ENCODE measurements around the gene CD274. TPM values are rescaled to one million over a fixed set of nuclear protein-coding genes. Genes with fewer than 3 reads are reported as not detected.

The CD274 gene
- total RNA-seq, 1 experiment from 2014 or later, result 0.62 TPM

DNA sequence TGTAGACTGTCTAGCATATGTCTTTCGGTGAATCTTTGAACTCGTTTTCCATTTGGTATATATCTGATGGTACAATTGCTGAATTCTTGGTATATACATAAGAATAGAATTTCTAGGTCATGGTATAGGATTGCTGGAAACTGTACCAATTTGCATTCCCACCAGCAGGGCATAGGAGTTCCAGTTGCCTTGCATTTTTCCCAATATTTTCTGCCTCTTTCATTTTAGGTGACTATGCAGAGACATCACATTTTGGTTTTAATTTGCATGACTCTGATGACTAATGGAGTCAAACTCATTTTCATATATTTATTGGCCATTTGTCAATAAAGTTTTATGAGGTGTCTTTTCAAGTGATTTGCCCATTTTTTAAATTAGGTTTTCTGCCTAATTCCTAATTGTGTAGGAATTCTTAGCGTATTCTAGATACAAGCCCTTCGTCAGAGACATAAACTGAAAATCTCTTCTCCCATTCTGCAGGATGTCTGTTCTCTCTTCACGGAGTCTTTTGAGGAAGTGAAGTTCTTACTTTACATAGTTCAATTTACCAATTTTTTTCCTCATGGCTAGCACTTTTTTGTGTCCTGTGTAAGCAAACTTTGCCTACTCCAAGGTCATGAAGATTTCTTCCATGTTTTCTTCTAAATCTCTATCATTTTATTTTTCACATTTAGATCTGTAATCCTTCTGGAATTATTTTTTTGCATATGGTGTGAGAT, 31.1 kb downstream of the CD274 start:
- TF ChIP-seq EZH2 (IDR thresholded peaks at IDR 0.05; ENCODE audit: borderline replicate concordance, low read depth, low read length, poor library complexity, severe bottlenecking), result no peak
- TF ChIP-seq, protein P1, sequence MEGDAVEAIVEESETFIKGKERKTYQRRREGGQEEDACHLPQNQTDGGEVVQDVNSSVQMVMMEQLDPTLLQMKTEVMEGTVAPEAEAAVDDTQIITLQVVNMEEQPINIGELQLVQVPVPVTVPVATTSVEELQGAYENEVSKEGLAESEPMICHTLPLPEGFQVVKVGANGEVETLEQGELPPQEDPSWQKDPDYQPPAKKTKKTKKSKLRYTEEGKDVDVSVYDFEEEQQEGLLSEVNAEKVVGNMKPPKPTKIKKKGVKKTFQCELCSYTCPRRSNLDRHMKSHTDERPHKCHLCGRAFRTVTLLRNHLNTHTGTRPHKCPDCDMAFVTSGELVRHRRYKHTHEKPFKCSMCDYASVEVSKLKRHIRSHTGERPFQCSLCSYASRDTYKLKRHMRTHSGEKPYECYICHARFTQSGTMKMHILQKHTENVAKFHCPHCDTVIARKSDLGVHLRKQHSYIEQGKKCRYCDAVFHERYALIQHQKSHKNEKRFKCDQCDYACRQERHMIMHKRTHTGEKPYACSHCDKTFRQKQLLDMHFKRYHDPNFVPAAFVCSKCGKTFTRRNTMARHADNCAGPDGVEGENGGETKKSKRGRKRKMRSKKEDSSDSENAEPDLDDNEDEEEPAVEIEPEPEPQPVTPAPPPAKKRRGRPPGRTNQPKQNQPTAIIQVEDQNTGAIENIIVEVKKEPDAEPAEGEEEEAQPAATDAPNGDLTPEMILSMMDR (conservative IDR thresholded peaks at IDR 0.05; ENCODE audit: low read depth, low read length), result no peak
- intact Hi-C loops (cut with micrococcal nuclease; ENCODE audit: unreplicated experiment), result no loop called here
- H3K36me3 ChIP-seq (ENCODE audit: insufficient read depth, low read length, poor library complexity, severe bottlenecking), result no peaks in the 10 kb centered on the region
- no peak for DNase-seq (ENCODE audit: low spot score)
- no peaks in the 10 kb centered on the region for H3K9me3 ChIP-seq (ENCODE audit: low read depth, low read length, poor library complexity, severe bottlenecking)
- no peaks in the 10 kb centered on the region for H3K27me3 ChIP-seq (replicated peaks; ENCODE audit: insufficient read depth, low read depth, low read length, poor library complexity)
- no TSS peak for BruUV-seq (replicated peaks)
- H3K4me3 ChIP-seq (ENCODE audit: low read depth, low read length, poor library complexity, severe bottlenecking), result no peak overlapping the region
- H3K4me1 ChIP-seq (ENCODE audit: insufficient read depth, low read length, poor library complexity, severe bottlenecking), result no peaks in the 10 kb centered on the region
- no peak overlapping the region for H3K27ac ChIP-seq (ENCODE audit: low read depth, low read length, poor library complexity, severe bottlenecking)
- ChIA-PET CTCF (no interaction called here), POLR2A (ENCODE audit: low non-redundant PET) (no interaction called here)

DNA sequence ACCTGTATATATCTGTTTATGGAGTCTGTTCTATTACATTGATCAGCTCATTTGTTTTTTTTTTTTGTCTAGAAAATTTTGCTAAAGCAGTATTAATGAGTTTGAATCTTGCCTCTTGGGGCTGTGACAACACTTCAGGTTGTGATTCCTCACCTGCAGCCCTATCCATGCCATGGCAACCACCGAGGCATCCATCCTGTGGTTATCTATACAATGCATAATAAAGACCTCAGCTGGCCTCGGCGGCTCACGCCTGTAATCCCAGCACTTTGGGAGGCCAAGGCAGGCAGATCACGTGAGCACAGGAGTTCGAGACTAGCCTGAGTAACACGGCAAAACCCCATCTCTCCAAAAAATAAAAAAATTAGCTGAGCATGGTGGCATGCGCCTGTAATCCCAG, 31.9 kb downstream of the CD274 start:
- Histone ChIP-seq H3K9me3 (ENCODE audit: low read depth, low read length, poor library complexity, severe bottlenecking) (no peaks in the 10 kb centered on the region), H3K4me3 (ENCODE audit: low read depth, low read length, poor library complexity, severe bottlenecking) (no peak overlapping the region), H3K27me3 (replicated peaks; ENCODE audit: insufficient read depth, low read depth, low read length, poor library complexity) (no peaks in the 10 kb centered on the region), H3K36me3 (ENCODE audit: insufficient read depth, low read length, poor library complexity, severe bottlenecking) (no peaks in the 10 kb centered on the region), H3K4me1 (ENCODE audit: insufficient read depth, low read length, poor library complexity, severe bottlenecking) (no peaks in the 10 kb centered on the region), H3K27ac (ENCODE audit: low read depth, low read length, poor library complexity, severe bottlenecking) (no peak overlapping the region)
- no peak for DNase-seq (ENCODE audit: low spot score)
- intact Hi-C loops (cut with micrococcal nuclease; ENCODE audit: unreplicated experiment), result no loop called here
- TF ChIP-seq, protein P1 (conservative IDR thresholded peaks at IDR 0.05; ENCODE audit: low read depth, low read length), result no peak
- TF ChIP-seq EZH2 (IDR thresholded peaks at IDR 0.05; ENCODE audit: borderline replicate concordance, low read depth, low read length, poor library complexity, severe bottlenecking), result no peak
- BruUV-seq (replicated peaks), result no TSS peak
- POLR2A ChIA-PET (ENCODE audit: low non-redundant PET), result no interaction called here
- CTCF ChIA-PET, result no interaction called here

DNA sequence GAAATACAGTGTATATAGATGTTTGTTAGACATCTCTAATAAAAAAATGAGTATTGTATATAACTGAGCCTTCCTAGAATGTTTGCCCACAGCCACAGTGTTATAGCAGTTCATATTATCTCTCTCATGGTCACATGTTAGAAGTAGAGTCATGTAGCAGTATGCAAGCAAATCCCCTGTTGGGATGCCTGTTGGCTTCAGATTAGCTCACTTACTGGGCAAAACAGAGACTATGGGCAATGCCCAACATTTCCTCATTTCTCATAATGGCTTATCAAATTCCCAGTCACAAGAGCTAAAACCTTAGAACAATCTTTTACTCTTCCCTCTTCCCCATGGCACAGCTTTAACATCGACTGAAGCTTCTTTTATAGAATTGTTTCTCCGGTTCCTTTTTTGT, 33.0 kb downstream of the CD274 start:
- Histone ChIP-seq H3K4me1 (ENCODE audit: insufficient read depth, low read length, poor library complexity, severe bottlenecking) (no peaks in the 10 kb centered on the region), H3K27me3 (replicated peaks; ENCODE audit: insufficient read depth, low read depth, low read length, poor library complexity) (no peaks in the 10 kb centered on the region), H3K27ac (ENCODE audit: low read depth, low read length, poor library complexity, severe bottlenecking) (no peak overlapping the region), H3K36me3 (ENCODE audit: insufficient read depth, low read length, poor library complexity, severe bottlenecking) (no peaks in the 10 kb centered on the region), H3K4me3 (ENCODE audit: low read depth, low read length, poor library complexity, severe bottlenecking) (no peak overlapping the region), H3K9me3 (ENCODE audit: low read depth, low read length, poor library complexity, severe bottlenecking) (no peaks in the 10 kb centered on the region)
- POLR2A ChIA-PET (ENCODE audit: low non-redundant PET), result no interaction called here
- CTCF ChIA-PET, result no interaction called here
- TF ChIP-seq EZH2 (IDR thresholded peaks at IDR 0.05; ENCODE audit: borderline replicate concordance, low read depth, low read length, poor library complexity, severe bottlenecking), result no peak
- TF ChIP-seq, protein P1 (conservative IDR thresholded peaks at IDR 0.05; ENCODE audit: low read depth, low read length), result no peak
- intact Hi-C loops (cut with micrococcal nuclease; ENCODE audit: unreplicated experiment), result no loop called here
- DNase-seq (ENCODE audit: low spot score), result no peak
- BruUV-seq (replicated peaks), result no TSS peak

Measured in A673 (cell line).